ENCODE measurements around the gene RASSF8.

Gene RASSF8

DNA sequence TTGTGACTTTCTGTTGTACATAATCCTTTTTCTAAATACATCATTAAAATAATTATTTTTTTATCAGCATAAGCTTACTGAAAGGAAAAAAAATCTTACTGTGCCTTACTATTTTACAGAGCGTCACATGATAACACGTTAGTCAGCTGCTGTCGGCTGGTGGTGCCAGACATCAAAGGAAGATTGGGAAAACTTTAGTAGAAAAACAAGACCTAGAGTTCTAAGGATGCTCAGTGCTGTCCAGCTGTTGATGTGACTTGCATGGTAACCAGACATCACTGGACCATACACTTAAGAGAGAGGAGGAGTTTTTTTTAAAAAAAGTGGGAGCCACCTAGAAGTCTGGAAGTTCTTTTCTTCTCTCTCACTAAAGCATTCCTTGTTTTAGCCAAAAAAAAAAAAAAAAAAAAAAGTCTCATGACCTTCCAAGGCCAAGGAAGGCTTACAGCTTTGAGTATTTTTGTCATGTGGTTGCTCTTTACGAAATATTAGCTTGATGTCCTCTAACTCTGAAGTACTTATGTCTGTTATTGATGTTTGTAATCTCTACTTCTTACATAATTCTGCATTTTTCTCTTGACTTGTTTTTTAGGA is 4.5 kb downstream of the RASSF8 start:
- FAIRE-seq: no peak

DNA sequence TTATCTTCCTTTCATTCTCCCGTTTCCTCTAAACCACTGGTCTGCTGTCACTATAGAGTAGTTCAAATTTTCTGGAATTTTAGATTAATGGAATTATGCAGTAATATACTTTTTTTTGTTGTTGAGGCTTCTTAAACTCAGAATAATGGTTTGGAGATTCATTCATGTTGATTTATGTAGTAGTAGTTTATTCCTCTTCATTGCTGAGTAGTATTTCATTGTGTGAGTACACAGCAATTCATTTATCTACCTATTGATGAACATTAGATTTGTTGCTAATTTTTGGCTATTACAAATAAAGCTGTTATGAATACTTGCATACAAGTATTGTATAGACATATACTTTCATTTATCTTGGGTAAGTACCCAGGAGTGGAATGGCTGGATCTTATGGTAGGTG is 7.2 kb downstream of the RASSF8 start:
- FAIRE-seq: no peak

DNA sequence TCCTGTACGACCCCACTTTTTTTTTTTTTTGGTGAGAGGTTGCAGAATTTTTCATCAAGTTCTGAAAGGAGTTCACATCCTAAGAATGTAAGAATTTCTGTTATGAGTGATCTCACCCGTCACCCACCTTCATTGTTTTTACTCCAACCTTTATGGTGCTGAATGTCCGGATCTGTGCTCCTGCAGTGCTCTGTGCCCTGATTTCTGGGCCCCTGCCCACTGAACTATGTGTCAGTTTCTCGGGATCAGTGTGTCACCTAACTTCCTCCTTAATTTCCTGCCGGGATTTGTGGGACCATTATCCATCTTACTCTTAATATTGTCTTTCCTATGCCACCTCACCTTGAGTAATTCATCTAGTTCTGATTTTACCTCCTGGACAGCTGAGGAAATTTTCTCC is 11.6 kb downstream of the RASSF8 start:
- no peak for FAIRE-seq

- no peak for FAIRE-seq
These were observed 12.6 kb downstream of the RASSF8 start for GRCh38 chr12:25970916-25971653.

DNA sequence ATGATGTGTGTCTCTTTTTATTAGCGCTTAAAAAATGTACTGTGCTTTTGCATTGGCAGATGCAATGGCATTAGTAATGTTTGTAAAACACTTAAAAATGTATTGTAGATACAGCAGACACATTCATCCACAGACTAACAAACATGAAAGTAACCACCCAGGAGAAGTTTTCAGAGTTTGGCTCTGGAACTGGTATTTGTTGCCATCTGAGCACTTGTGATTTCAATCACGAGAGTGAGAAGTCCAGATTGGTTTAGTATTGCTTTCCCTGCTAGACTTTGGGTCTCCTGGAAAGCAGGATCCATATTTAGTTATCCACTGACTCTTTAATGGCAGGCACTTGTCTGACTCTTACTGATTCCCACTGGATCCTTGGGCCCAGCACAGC is 13.2 kb downstream of the RASSF8 start:
- no peak for FAIRE-seq

- no peak for FAIRE-seq
These were observed 14.3 kb downstream of the RASSF8 start for GRCh38 chr12:25972783-25973182.

DNA sequence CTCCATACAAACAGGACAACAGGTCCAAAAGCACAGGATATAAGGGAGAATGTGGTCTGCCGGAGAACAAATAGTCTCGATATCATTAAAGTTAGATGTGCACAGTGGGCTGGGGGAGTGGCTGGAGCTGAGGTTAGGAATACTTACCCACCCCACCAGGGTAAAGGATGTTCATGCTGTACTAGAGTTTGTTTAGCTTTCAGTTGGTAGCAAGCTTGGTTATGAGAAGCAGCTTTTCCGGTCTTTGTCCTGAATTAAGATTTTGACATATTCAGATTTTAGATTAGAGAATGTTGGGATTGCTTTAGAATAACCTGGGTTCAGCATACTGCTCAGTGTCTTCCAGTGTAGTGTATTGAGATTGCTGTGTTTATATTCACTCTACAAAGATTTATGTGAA is 16.7 kb downstream of the RASSF8 start:
- no peak for FAIRE-seq

DNA sequence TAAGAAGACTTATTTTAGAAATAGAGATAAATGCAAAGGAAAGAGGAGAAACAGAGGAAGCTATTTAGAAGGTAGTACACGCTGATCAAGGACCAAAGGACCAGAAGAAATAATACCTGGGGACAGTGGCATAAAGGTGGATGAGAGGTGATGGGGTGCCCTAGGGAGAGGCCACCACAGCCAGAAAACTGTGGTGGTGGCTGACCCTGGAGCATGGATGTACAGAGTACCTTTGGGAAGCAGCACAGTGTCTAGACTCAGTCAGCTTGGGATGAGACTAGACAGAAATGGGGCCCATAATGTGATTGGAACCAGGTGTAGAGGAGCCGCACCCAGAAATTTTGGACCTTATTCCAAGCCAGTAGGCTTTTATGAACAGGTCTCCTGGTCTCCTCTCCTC is 17.2 kb downstream of the RASSF8 start:
- FAIRE-seq: no peak

- FAIRE-seq: no peak
These were observed 17.8 kb downstream of the RASSF8 start for GRCh38 chr12:25976289-25976688.

DNA sequence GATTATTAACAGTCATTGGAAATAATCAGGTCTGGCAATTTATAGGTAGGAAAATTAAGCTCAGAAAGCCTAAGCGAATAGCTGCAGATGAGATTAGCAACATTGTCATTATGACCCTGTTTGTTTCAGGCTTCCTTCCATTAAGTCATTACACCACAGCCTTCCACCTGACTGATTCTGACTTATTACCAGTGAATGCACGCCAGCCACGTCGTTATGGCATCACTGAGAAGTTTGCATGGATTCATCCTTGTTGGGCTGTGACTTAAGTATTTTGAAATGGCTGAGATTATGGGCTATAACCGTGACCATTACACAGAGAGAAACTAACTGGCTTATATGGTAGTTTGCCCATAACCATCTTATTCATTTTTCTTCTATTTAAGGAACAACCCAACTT is 18.6 kb downstream of the RASSF8 start:
- no peak for FAIRE-seq

DNA sequence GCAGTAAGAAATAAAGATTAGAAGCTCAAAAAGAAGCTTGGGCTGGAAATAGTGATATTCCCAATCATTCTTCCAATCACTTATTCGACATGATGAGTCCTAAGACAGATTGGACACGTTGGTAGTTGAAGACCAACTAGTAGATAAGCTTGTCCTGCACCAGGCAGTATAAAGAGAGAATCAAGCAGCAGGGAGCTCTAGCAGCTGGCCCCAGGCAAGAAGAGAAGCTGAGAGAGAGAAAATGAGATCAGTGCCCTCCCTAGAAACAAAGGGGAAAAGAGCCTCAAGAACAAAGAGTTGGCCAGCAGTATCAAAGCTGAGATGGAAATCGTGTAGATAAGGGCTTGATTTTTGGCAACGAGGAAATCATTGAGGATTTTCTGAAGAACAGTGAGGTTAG is 20.6 kb downstream of the RASSF8 start:
- no peak for FAIRE-seq

GRCh38 chr12:25979563-25979962 is 21.1 kb downstream of the RASSF8 start:
- no peak for FAIRE-seq

GRCh38 chr12:25980035-25980434 is 21.6 kb downstream of the RASSF8 start:
- no peak for FAIRE-seq

DNA sequence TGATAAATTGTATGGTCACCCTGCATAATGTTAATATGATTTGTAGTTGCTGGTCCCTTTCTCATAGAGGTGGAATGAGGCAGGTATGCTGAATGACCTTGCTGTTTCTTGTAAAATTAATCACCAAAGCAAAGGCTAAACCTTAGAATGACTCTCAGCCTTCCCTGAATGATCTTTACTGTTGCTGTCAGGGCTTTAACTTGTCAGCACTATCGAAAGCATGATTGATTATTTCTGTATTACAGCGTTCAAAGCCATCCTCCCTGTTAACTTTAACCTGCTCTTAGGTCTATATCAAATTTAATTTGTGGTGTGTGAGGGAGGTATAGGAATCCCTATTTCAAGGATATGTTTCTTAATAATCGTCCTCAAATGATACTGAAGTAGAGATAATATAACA is 23.1 kb downstream of the RASSF8 start:
- FAIRE-seq: no peak

DNA sequence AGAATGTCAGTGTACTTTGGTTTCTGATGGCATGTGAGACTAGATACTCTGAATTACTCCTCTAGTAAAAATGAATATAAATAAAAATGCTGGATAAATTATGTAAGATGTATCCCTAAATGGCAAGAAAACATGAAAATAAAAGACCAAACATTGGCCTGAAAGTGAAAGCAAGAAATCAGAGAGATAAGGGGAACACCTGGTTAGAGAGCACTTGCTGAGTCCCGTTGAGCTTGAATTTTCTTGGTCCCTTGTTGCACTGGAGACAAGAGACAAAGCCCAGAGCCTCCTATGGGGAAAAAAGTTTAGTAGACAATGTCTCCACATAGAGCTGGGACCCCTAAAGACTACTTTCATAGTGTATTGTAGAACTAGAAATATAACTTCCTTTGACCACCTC is 23.9 kb downstream of the RASSF8 start:
- no peak for FAIRE-seq

DNA sequence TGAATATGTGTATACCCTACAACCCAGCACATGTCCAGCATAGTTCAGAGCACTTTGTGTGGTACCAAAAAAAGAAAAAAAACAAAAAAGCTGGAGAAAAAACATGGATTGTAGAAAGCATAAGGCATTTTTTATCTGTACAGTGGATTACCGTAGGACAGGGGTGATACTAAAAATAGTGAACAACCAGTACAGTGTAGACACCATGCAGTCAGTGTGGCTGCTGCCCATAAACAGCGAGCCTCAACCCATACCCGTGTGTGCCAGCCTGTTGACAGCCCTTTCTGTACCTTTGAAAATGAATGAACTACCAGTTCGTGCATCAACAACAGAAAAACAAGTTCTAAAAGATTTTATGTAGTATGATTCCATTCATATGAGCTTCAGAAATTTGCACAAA is 25.1 kb downstream of the RASSF8 start:
- no peak for FAIRE-seq

DNA sequence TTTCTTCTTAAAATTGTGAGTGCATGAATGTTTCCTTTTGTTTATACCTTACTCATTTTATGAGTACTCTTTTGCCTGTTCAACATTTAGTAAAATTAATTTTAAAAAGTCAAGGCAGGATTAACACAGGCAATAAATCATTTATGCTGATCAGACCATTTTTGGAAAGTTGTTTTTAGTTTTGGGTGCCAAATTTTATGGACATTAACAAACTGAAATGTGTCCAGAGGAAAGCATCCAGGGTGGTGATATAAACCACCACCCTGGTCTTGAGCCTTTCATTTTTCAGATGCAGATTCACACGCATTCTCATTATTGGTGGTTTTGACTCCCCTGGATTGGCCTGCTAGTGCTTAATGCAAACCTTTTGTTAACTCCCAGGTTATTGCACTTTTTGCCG is 26.3 kb downstream of the RASSF8 start:
- no peak for FAIRE-seq

DNA sequence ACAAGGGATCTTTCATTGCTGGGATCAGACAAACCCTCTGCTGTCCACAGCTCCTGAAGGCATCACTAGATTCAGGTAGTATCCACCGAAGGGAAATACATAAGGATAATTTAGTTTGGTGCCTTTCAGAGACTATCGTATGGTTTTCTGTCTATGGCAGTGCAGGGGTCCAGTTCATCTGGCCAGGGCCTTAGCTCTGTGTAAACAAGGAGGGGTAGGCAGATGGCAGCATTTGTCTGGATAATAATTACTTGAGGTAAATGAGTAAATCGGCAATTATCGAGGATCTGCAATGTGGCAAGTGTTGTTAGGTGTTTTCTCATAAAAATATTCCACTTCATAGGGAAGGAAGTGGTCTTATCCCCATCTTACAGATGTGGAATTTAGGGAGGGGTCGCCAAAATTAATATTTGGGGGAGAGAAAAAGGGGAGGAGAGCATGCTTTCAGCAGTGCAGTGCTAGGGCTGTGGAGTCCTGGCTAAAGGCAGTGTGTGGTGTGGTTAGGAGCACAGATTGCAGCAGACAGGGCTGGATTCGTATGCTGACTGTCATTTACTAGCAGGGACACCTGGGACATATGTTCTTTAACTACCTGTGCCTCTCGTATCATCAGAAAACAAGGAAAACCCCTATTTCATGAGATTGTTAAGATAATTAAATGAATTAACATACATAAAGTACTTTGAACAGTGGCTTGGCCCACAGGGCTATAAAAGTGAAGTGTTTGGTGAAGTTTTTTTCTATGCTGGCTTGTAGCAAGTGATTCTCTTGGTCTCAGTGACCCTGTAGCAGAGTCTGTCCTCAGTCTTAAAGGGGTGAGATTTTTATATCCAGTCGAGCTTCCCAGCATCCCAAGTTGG is 27.1 kb downstream of the RASSF8 start:
- FAIRE-seq: no peak

GRCh38 chr12:25986180-25986579 is 27.7 kb downstream of the RASSF8 start:
- FAIRE-seq: no peak

DNA sequence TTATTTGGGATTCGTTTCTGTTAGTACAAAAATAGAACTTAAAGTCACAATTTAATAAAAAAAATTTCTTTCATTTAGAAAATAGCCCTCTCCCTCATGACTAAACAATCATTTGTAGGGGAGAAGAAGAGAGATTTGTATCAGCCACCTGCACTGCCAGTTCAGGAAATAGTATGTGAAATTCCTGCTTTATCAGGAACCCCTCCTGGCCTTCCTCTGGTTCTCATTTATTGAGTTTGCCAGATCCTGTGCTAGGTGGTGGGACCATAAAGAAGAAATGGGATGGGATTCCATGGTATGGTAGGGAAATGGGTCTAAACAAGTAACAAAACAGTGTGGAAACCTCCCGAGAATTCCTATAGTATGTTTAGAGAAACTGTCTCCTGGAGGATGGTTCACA is 30.0 kb downstream of the RASSF8 start:
- no peak for FAIRE-seq

- FAIRE-seq: peak; percentile 13
These were observed 32.0 kb downstream of the RASSF8 start for GRCh38 chr12:25990495-25990894.

- no peak for FAIRE-seq
These were observed 33.7 kb downstream of the RASSF8 start for GRCh38 chr12:25992026-25992782.
